Measurements from ENCODE around the gene RFT1. TPM values are rescaled to one million over a fixed set of nuclear protein-coding genes. Genes with fewer than 3 reads are reported as not detected.

Gene RFT1
- total RNA-seq, 1 donor from 2014 or later: 14.8 TPM

DNA sequence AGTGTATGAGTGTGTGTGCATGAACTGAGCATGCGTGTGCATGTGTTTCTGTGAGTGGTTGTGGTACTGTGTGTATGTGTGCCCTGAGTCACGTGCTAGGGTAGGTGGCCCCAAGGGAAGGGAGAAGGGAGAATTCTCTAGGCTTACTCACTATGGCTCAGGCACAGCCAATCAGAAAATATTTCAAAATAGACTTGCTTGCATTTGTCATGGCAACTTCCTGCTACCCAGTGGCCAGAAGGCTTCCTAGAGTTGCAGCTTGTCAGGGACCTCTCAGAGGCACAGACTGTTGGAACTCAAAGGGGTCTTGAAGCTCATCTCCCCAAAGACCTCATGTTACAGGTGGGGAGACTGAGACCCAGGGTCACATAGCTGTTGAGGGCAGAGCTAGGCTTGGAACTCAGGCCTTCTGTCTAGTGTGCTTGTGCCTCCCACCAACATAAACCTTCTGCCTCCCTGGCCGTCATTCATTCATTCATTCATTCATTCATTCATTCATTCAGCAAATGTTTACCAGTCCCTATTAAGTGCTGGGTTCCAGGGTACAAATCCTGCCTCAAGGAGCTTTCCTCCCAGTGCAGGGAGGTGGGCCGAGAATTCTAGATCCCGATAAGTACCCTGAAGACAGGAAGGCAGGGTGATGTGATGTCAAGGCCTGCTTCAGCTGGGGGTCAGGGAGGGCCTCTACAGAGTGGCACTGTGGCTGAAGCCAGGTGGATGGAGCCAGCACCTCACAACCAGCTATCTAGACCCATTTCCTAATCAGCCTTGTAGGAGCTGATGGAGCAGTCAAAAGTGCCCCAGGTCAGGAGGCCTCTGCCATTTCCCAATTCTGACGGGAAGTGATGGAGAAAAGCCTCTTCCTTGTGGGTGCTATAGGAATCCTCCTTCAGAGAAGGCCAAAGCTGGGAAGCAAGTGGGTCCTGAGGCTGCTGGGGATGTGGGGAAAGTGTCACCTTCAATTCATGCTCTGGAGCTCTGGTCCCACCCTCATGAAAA, 10.9 kb upstream of the RFT1 start:
- no peaks in the 10 kb centered on the region for H3K27me3 Mint-ChIP-seq (ENCODE audit: low read depth)
- DNase-seq (ENCODE audit: low spot score): no peak
- TF ChIP-seq, protein P1, sequence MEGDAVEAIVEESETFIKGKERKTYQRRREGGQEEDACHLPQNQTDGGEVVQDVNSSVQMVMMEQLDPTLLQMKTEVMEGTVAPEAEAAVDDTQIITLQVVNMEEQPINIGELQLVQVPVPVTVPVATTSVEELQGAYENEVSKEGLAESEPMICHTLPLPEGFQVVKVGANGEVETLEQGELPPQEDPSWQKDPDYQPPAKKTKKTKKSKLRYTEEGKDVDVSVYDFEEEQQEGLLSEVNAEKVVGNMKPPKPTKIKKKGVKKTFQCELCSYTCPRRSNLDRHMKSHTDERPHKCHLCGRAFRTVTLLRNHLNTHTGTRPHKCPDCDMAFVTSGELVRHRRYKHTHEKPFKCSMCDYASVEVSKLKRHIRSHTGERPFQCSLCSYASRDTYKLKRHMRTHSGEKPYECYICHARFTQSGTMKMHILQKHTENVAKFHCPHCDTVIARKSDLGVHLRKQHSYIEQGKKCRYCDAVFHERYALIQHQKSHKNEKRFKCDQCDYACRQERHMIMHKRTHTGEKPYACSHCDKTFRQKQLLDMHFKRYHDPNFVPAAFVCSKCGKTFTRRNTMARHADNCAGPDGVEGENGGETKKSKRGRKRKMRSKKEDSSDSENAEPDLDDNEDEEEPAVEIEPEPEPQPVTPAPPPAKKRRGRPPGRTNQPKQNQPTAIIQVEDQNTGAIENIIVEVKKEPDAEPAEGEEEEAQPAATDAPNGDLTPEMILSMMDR (IDR thresholded peaks at IDR 0.05): no peak
- no peak overlapping the region for H3K4me3 Mint-ChIP-seq (ENCODE audit: unreplicated experiment)
- H3K9me3 Mint-ChIP-seq (ENCODE audit: low read depth): no peaks in the 10 kb centered on the region
- no peak overlapping the region for H3K27ac Mint-ChIP-seq (ENCODE audit: unreplicated experiment)
- peaks cover 17% of the 10 kb centered on the region for H3K4me1 Mint-ChIP-seq (ENCODE audit: low read depth)
- no peaks in the 10 kb centered on the region for H3K36me3 Mint-ChIP-seq (ENCODE audit: low read depth)

DNA sequence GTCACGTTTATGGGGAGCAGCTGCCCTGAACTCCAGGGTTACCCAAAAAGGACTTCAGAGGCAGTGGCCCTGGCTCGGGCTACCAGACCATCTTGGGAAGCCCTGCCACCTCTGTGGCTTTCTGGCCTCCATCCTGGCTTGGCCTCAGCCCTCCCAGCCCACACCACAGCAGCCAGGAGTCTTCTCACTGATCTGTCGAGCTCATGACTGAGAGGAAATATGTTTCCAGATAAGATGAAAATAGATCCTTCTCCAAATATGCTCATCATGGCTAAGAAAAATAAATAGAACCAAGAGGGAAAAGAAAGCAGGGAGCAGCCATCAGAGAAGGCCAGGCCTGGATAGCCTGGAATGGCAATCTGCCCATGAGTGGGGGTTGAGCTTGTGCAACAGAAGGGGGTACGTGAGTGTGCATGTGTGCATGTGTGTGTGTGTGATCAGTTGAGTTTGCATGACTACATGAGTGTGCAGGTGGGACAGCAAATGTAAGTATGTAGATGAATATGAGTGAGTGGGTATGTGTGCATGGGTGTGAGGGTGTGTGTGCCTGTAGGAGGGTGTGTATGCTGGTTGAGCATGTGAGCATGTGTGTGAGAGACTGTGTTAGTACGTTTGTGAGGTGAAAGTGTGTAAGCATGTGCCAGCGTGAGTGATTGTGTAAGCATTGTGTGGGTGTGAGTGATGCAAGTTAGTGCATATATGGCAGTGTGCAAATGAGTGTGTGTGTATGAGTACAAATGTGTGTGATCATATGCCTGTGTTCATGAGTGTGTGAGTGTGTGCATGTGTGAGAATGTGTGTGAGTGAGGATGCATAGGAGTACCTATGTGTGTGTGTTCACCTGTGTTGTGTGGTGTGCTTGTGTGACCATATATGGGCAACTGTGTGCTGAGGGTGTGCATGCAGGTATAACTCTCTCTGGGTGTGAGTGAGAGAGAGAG, 9.9 kb upstream of the RFT1 start:
- DNase-seq (ENCODE audit: low spot score): no peak
- Mint-ChIP-seq H3K36me3 (ENCODE audit: low read depth) (no peaks in the 10 kb centered on the region), H3K9me3 (ENCODE audit: low read depth) (no peaks in the 10 kb centered on the region), H3K27me3 (ENCODE audit: low read depth) (no peaks in the 10 kb centered on the region), H3K27ac (ENCODE audit: unreplicated experiment) (peak overlapping the region; percentile 6), H3K4me3 (ENCODE audit: unreplicated experiment) (no peak overlapping the region), H3K4me1 (ENCODE audit: low read depth) (peaks cover 17% of the 10 kb centered on the region)
- TF ChIP-seq, protein P1 (IDR thresholded peaks at IDR 0.05): no peak

DNA sequence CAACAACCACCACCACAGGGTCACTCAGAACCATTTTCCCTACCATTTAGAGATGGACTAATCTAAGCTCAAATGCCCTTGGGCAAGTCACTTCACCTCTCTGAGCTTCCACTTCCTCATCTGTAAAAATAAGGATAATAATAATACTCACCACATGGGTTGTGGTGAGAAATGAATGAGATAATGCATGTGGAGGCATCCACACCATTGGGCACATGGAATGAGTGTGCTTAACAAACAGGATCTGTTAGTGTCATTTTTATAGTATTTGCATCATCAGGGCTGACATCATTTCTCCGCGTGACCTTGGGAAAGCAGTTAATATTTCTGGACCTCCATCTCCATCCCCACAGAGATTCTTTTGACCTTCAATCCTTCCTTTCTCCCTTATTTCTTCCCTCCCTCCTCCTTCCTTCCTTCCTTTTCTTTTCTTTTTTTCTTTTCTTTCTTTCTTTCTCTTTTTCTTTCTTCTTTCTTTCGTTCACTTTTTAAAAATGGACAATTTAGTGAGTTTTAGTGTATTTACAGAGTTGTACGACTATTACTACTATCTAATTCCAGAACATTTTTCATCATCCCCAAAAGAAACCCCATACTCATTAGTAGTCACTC, 7.7 kb upstream of the RFT1 start:
- no peak overlapping the region for H3K27ac Mint-ChIP-seq (ENCODE audit: unreplicated experiment)
- H3K9me3 Mint-ChIP-seq (ENCODE audit: low read depth): no peaks in the 10 kb centered on the region
- H3K4me3 Mint-ChIP-seq (ENCODE audit: unreplicated experiment): no peak overlapping the region
- TF ChIP-seq, protein P1 (IDR thresholded peaks at IDR 0.05): no peak
- no peaks in the 10 kb centered on the region for H3K27me3 Mint-ChIP-seq (ENCODE audit: low read depth)
- peaks cover 17% of the 10 kb centered on the region for H3K4me1 Mint-ChIP-seq (ENCODE audit: low read depth)
- H3K36me3 Mint-ChIP-seq (ENCODE audit: low read depth): no peaks in the 10 kb centered on the region
- no peak for DNase-seq (ENCODE audit: low spot score)

DNA sequence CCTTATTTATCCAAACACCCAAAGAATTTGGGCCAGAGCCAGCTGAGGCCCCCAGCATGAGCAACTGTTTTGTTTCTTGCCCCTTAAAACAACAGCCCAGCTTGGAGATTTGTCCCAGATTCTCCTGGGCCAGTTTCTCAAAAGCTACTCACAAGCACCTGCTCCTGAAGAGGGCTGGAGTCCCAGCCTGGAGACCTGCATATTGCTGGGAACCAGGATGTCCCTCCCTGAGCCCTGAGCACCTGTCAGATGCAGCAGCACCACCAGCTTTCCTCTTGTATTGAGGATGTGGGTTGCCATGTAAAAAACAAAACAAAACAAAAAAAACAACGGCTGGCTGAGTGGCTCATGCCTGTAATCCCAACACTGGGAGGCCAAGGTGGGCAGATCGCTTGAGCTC, 7.0 kb upstream of the RFT1 start:
- DNase-seq (ENCODE audit: low spot score): no peak
- Mint-ChIP-seq H3K4me3 (ENCODE audit: unreplicated experiment) (no peak overlapping the region), H3K36me3 (ENCODE audit: low read depth) (no peaks in the 10 kb centered on the region), H3K27ac (ENCODE audit: unreplicated experiment) (no peak overlapping the region), H3K4me1 (ENCODE audit: low read depth) (peaks cover 17% of the 10 kb centered on the region), H3K27me3 (ENCODE audit: low read depth) (no peaks in the 10 kb centered on the region), H3K9me3 (ENCODE audit: low read depth) (no peaks in the 10 kb centered on the region)
- TF ChIP-seq, protein P1 (IDR thresholded peaks at IDR 0.05): no peak

All from chondrocyte (in vitro differentiated cells).